HG03097 (cell line): Measurements from ENCODE around the gene FSD2.
"Not testable (repeated sequence)": the region's sequence is repeated elsewhere in the genome, so short reads cannot be mapped to it uniquely, and the experiment has no call there.

ENCODE experiments used
- ATAC-seq: cut with Tn5 transposase; IDR thresholded peaks from one replicate; pipeline ENCODE4 v1.9.1; 2021; ENCODE audit not compliant: unreplicated experiment, low FRiP score

The FSD2 gene

GRCh38 chr15:82830427-82831173 lies 24.7 kb upstream of the FSD2 start:
- ATAC-seq, result no peak

GRCh38 chr15:82829234-82829633 lies 23.4 kb upstream of the FSD2 start:
- ATAC-seq, result no peak

GRCh38 chr15:82828075-82828474 lies 22.2 kb upstream of the FSD2 start:
- ATAC-seq, result no peak

- ATAC-seq, result no peak
Measured at GRCh38 chr15:82823049-82823448, 17.2 kb upstream of the FSD2 start.

GRCh38 chr15:82821851-82822250 lies 16.0 kb upstream of the FSD2 start:
- ATAC-seq, result not testable (repeated sequence)

- ATAC-seq, result not testable (repeated sequence)
Measured at GRCh38 chr15:82821396-82821795, 15.5 kb upstream of the FSD2 start.

- ATAC-seq, result no peak
Measured at GRCh38 chr15:82820128-82820527, 14.3 kb upstream of the FSD2 start.

GRCh38 chr15:82812994-82813393 lies 7.1 kb upstream of the FSD2 start:
- no peak for ATAC-seq

- ATAC-seq, result no peak
Measured at GRCh38 chr15:82810890-82811426, 5.1 kb upstream of the FSD2 start.

GRCh38 chr15:82810061-82810889 lies 4.4 kb upstream of the FSD2 start:
- ATAC-seq, result no peak

GRCh38 chr15:82809308-82810060 lies 3.6 kb upstream of the FSD2 start, which contains the start of gene WHAMM:
Gene WHAMM, plus strand, starts transcription at chr15:82809628. Its CDS starts 99 bp downstream, at chr15:82809727.
- peak; percentile 75 for ATAC-seq

- ATAC-seq, result no peak
Measured at GRCh38 chr15:82808634-82809041, 2.8 kb upstream of the FSD2 start.

- no peak for ATAC-seq
Measured at GRCh38 chr15:82807920-82808633, 2.2 kb upstream of the FSD2 start.

GRCh38 chr15:82804575-82804949 lies 1.3 kb downstream of the FSD2 start:
- no peak for ATAC-seq

- ATAC-seq, result no peak
Measured at GRCh38 chr15:82803793-82804574, 1.9 kb downstream of the FSD2 start.

GRCh38 chr15:82802497-82802896 lies 3.4 kb downstream of the FSD2 start:
- no peak for ATAC-seq

- no peak for ATAC-seq
Measured at GRCh38 chr15:82799183-82799841, 6.6 kb downstream of the FSD2 start.

- no peak for ATAC-seq
Measured at GRCh38 chr15:82798531-82799166, 7.2 kb downstream of the FSD2 start.
